GM18519 (cell line): ENCODE data around the gene TRAIP.
"Not testable (repeated sequence)": the region's sequence is repeated elsewhere in the genome, so short reads cannot be mapped to it uniquely, and the experiment has no call there.

Experiments used
- ATAC-seq: cut with Tn5 transposase; IDR thresholded peaks from one replicate; pipeline ENCODE4 v1.9.1; 2021; ENCODE audit warnings: mild to moderate bottlenecking, moderate library complexity; ENCODE audit not compliant: unreplicated experiment, low FRiP score

TRAIP gene

DNA sequence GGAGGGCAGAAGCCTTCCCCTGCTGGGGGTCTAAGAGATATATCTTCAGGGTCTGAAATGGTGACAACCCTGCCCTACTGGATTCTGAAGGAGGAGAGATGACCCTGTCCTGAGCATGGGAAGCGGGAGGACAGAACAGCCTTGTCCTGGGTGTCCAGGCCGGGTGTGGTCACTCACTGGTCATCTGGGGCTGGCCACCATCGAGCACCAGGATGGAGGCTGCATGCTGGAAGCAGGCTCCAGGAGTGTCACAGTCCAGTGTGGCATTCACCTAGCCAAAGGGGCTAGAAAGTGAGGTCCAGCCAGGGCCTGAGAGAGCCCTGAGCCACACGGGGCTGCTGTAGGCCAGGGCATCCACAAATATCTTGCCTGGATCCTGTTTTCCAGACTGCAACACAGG lies 61.9 kb downstream of the TRAIP start:
- no peak for ATAC-seq

DNA sequence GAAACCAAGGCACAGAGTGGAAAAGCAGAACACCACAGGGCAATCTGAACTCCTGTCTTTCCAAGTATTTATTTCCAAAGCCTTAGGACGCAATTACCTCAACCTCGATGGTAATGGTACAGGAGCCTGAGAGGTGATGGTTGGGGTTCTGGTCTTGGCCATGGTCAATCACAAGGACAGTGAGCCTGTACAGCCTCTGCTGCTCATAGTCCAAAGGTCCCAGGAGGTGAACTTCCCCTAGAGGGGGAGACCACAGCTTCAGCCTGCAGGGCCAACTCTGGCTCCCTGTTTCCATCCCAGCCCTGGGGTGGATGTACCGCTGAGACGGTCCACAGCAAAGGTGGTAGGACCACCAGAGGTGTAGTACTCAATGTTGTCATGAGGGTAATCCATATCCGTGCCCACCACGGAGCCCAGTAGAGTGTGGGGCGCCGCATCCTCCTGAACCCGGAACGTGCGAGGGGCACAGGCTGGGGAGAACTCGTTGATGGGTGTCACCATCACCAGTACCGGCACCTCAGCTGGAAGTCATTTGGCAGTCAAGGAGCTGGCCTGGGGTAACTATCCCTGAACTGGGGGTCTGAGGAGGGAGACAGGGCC lies 62.8 kb downstream of the TRAIP start:
- no peak for ATAC-seq

DNA sequence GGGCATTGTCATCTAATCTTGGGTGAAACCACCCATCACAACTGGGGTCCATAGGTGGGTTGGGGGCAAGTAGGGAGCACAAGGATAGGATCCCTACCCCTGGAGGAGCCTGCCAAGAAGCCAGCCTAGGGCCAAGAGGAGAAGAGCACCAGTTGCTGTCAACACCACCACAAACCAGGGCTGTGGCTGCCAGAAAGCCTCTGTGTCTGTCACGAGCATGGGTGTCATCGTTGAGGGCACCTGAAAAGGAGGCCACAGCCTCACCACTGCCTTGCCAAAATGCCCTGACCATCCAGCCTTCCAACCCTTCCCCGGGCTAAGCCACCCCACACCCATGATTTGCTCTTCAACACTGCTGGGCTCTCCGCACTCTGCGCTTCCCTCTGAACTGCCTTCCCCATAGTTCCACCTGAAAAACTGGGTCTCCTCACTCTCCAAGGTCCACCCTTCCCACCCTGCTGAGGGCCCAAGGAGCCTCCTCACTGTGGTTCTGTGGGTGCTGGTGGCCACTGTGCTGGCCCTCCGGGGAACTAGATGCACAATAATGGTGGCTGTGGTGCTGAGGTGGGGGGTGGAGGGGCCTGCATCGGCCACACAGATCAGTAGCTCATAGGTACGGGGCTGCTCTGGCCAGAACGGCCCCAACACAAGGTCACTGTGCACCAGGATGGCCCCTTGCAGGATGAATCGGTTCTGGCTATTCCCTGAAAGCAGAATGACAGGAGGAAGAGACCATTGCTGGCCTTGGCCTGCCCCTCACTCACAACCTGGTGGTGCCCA lies 63.8 kb downstream of the TRAIP start:
- ATAC-seq: no peak

DNA sequence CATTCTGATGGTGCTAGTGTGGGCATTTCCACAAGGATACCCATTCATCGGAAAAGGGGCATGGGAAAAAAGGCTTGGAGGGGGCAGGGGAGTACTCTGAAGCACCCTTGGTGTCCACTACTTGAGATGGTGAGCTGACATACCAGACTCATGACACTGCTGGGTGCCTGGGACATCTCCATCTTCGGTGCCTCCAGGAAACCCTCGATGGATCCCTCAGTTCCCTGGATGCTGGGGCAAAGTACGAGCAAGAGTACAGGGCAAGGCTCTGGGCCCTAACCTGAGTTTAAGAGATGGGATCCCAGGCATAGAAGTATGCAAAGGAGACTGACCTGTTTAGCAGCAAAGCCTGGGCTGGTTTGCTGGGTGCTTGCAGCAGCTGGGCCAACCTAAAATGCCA lies 64.8 kb downstream of the TRAIP start:
- ATAC-seq: no peak

DNA sequence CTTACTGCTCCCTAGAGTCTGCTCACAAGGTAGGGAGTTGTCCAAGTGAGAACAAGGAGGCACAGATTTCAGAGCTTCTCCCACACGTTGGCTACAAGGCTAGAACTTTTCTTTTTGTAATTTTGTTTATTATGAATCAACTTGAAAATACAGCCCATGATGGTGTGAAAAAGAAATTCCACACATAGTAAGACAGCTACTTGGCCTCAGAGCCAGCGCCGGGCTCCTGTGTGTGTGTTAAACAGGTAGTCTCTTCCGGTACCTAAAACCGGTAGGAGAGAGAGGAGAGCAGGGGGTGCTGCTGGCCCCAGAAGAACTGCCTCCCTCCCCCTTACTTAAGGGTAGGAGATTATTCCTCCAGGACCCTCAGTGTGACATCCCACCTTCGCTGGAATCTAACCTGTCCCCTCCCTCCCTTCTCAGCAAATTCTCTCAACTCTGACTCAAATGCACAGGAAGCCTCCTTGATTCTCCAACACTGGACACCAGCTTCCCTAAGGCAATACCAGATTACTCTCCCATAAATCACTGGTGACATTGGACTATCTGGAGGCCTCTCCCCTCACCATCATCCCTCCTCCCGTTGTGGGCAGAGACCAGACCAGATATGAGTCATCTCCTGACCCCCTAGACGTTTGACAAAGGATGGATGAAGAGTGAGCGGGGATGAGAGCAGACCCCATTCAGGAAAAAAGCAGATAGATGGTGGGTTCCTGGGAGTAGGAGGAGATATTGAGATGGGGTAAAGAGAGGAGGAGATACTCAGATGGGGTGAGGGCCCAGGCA lies 65.5 kb downstream of the TRAIP start:
- ATAC-seq: no peak

DNA sequence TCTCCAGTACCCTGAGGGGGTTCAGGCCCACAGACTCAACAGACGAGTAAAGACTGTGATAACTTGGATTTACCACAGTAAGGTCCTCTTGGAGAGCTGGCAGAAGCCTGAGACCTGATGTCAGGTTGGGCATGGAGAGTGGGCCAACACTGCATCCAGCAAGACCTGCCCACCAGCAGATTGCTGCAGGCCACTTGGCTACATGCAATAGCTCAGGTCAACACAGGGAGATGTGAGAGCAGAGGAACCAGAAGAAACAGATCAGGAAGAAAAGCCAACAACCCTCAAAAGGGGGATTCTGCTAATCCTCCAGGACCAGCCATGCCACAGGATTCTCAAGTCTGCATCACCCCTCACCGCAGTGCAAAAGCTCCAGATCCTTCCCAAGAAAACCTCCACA lies 68.3 kb downstream of the TRAIP start:
- ATAC-seq: no peak

DNA sequence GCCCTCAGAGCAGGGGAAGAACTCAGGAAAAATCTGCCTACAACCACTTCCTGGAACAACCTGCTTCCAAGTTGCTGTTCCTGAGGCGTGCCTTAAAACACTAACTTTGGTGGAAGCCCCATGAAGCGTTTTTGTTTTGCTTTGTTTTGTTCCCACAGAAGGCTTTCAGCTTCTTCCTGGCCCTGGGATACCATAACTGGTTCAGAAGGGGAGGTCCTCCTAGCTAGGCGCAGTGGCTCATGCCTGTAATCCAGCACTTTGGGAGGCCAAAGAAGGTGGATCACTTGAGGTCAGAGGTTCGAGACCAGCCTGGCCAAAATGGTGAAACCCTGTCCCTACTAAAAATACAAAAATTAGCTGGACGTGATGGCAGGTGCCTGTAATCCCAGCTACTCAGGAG lies 68.8 kb downstream of the TRAIP start:
- no peak for ATAC-seq

DNA sequence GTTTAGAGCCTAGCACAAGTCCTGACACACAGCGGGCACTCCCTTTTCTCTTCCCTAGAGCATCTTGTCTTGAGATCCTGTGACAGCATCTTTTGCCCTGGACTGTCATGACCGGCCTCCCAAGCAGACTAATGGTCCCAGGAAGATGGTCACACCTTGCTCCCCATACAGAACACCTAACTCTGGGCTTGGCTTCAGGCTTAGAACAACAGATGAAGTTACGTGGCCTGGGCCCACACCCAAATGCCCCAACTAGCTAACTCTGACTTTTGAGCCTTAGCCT lies 69.2 kb downstream of the TRAIP start:
- ATAC-seq: no peak

DNA sequence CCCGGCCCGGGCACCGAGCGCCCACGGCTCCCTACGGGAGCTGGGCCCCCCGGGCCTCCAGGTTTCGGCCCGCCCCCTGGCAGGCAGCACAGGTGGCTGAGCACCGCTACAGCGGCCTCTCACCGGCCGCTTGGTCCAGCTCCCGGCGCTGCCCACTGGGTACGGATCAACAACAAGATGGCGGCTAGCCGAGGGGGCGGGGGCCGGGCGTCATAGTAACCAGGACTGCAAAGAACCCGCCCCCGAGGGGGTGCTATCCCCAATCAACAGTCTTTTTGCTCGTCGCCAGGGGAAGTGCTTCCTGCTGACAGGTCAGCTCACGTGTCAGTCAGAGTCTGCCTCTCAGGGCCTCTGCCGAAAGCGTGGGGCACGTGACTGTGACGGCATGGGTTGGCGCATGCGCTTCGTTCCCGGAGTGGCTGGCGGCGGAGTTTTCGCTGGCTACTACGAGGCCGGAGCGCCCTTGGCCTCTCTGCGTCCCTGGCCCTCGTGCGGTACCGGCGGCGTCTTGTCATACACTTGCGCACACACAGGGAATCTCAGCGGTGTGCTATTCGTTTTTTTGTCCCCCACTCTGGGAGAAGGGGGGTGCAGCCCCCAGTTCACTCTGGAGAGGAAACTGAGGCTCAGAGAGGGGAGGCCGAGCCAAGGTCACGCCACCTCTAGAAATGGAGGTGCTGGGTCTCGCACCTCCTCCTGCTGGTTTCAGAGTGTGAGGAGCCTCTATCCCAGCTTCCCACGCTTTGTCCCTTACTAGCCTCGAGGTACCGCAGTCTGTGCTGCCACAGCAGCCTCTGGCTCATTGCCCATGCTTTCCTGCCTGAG lies 69.8 kb downstream of the TRAIP start, which contains the start of gene IP6K1:
TSS of gene IP6K1 (minus strand) at position 186 of the 825 bp plus-strand sequence. CDS start 38,502 bp downstream, outside the sequence.
- ATAC-seq: peak; percentile 95

DNA sequence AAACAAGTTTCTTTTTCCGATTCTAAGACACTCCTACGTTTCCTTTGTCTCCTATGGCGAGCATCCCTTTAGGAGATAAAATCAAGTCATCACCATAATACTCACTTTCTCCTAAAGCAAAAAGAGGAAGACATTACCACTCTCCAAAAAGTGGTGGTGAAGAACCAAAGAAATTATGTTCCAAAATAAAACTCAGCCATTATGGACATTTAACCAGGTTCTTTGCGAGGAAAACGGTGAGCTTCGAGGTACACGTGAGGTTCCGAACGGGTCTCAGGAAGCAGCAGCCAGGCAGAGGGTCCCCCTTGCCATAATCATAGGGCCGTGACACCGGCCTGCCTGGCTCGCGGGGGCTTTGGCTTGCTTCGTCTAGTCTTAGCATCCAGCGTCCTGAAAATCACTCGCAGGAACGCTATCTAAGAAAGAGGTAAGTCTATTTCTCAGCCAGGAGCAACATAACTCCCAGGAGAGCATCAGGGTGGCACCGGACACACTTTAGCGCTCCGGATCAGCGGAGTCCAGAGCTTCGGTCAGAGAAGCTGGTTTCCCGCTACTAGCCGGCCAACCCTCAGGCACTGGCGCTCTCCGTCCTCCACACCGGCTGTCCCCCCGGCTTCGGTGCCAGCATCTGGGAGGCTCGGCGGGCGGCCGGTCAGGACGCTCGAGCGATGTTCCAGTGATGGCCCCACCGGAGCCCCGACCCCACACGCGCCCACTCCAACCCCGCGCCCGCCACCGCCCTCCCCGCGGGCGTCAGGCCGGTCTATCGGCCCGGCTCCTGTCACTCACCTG lies 70.6 kb downstream of the TRAIP start:
- ATAC-seq: peak; percentile 28

DNA sequence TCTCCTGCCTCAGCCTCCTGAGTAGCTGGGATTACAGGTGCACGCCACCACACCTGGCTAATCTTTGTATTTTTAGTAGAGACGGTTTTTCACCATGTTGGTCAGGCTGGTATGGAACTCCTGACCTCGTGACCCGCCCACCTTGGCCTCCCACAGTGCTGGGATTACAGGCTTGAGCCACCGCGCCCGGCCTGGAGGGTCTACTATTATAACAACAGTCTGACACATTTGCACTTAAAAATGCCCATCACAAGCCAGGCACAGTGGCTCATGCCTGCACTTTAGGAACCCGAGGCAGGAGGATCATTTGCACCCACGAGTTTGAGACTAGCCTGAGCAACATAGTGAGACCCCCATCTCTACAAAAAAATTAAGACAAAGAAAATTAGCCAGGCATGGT lies 74.1 kb downstream of the TRAIP start:
- not testable (repeated sequence) for ATAC-seq

DNA sequence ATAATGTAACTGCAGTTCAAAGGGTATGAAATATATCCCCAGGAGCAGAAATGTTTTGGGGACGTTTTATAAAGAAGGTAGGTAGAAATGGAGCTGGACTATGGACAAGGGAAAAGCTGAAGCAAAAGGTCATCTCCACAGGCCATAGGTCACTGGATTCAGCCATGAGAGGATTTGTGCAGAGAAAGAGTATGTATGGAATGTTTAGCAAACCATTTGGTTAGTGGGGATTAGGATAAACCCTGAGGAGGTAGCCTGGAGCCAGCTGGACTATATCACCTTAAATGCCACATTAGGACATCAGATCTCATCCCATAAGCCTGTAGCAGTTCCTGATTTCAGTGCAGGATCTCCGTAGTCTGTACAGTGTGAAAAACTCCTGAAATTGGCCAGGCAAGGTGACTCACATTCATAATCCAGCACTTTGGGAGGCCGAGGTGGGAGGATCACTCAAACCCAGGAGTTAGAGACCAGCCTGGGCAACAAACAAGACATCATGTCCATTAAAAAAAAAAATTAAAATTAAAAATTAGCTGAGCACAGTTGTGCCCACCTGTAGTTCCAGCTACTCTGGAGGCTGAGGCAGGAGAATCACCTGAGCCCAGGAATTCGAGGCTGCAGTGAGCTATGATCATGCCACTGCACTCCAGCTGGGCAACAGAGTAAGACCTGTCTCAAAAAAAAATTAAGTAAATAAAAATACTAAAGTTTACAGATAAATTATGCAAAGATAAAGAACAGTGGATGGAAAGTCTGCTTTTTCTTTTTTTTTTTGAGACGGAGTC lies 74.8 kb downstream of the TRAIP start:
- ATAC-seq: no peak

DNA sequence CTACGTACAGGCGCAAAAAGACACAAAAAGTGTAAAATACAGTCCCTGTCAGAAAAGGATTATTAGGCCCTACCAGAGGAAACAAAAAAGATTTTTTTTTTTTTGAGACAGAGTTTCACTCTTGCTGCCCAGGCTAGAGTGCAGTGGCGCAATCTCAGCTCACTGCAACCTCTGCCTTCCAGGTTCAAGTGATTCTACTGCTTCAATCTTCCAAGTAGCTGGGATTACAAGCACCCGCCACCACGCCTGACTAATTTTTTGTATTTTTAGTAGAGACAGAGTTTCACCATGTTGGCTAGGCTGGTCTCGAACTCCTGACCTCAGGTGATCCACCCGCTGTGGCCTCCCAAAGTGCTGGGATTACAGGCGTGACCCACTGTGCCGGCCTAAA lies 75.4 kb downstream of the TRAIP start:
- ATAC-seq: not testable (repeated sequence)

DNA sequence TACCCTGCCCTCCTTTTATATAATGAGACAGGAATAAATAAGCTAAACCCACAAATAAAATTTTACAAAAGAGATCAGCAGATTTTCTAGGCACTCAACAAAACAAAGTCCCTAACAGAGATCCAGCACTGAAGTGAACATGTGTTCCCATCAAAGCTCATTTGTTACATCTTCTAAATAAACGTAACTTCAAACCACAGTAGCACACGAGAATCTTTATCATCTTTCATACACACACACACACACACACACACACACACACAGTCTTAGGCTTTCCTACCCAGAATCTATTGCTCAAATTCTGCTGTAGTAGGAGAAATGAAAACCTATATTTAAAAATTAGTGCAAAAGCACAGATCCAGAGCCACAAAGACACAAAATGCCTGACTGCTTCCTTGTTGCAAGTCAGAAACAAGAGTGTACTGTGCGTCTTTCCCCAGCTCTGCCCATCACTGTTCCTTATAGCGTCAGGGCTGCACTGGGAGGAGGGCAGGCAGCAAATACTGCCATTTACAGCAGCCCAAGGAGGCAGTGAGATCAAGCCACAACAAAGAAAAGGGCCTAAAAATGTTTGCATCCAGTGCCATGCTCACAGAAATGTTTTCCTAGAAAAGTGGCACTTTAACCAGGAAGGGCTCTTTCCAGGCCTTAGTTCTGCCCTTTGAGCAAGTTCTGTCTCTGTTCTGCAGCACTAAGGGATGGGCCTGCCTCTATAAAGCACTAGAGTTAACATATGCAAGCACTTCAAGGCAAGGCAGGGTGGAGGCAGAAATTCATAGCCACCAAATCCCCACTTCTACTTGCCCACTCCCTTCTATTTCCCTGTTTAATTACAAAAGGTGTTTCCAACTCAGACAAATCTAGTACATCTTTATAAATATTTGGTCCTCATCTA lies 76.0 kb downstream of the TRAIP start:
- ATAC-seq: no peak

DNA sequence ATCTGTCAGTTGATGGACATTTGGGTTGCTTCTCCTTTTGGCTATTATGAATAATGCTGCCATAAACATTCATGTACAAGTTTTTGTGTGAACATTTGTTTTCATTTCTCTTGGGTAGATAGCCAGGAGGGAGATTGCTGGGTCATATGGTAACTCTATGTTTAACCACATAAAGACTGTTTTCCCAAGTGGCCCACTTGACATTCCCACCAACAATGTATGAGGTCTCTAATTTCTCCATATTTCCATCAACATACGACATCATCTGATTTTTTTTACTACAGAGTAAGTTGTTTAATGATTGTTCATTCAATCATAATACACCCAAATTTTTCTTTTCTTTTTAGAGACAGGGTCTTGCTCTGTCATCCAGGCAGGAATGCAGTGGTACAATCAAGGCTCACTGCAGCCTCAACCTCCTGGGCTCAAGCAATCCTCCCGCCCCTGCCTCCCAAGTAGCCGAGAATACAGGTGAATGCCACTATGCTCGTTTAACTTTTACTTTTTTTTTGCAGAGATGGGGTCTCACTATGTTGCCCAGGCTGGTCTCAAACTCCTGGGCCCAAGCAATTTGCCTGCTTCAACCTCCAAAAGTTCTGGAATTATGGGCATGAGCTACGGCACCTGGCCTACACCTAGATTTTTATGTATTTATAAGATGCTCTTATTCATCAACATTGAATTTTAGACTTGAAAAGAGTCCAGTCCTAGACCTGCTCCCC lies 76.8 kb downstream of the TRAIP start:
- no peak for ATAC-seq
